ENCODE results near the gene GNB1L.

DNA sequence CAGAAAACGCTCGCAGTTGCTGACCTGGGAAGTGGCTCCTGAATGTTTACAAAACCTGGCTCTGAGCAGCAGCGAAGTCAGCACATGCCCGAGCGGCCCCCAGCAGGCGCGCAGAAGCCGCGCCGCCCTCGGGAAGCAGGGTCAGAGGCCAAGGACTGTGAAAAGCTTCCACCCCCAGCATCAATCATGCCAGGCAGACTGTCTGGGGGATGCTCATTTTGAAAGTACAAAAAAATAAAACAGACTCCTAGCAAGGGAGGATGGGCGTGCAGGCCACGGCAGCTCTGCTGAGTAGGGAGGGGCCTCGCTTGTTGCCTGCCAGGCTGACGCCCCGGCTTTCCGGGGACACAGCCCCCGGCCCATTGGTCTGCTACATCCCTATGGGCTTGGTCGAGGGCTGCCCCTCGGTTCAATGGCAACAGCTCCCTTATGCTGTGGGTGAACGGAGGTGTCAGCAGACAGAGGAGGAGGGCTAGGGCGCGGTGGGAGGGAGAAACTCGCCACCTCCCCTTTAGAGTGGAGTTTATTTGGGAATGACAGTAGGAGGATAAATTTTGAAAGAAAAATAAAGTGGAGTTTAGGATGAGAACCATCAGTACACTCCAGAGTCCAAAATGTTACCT is 37.7 kb upstream of the GNB1L start:
- TF ChIP-seq, protein P1, sequence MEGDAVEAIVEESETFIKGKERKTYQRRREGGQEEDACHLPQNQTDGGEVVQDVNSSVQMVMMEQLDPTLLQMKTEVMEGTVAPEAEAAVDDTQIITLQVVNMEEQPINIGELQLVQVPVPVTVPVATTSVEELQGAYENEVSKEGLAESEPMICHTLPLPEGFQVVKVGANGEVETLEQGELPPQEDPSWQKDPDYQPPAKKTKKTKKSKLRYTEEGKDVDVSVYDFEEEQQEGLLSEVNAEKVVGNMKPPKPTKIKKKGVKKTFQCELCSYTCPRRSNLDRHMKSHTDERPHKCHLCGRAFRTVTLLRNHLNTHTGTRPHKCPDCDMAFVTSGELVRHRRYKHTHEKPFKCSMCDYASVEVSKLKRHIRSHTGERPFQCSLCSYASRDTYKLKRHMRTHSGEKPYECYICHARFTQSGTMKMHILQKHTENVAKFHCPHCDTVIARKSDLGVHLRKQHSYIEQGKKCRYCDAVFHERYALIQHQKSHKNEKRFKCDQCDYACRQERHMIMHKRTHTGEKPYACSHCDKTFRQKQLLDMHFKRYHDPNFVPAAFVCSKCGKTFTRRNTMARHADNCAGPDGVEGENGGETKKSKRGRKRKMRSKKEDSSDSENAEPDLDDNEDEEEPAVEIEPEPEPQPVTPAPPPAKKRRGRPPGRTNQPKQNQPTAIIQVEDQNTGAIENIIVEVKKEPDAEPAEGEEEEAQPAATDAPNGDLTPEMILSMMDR (conservative IDR thresholded peaks at IDR 0.05; ENCODE audit: low read depth, low read length) = no peak
- TF ChIP-seq EZH2 (IDR thresholded peaks at IDR 0.05; ENCODE audit: low read length, unreplicated experiment) = no peak
